IMR-90 (cell line): ENCODE measurements around the gene MRAP. TPM values are rescaled to one million over a fixed set of nuclear protein-coding genes. Genes with fewer than 3 reads are reported as not detected.

ENCODE experiments used
- ATAC-seq: fragments of 200-7000 bp; cut with Tn5 transposase; 2 replicates; pipeline ENCODE4 v1.9.1; 2020; ENCODE audit warnings: low read depth, mild to moderate bottlenecking, moderate library complexity
- BruUV-seq: library from RNA; stranded (reverse); fragments of 400-500 nt; replicated peaks from 2 replicates; lab custom pipeline; 2021; lab: Mats Ljungman, UMichigan
- CTCF ChIA-PET: fragments of 300-600 bp; formaldehyde crosslinking; extraction: SDS; loops from one replicate; lab custom pipeline; 2021; ENCODE audit warnings: antibody characterized with exemption; lab: Yijun Ruan, JAX
- POLR2A ChIA-PET: fragments of 300-600 bp; sonication (Branson Sonifier 250); formaldehyde crosslinking; loops from one replicate; lab custom pipeline; 2022; ENCODE audit warnings: antibody characterized with exemption; ENCODE audit not compliant: unreplicated experiment; lab: Charles Lee
- DNase-seq: peaks from one replicate; pipeline ENCODE4 v3.0.0; 2013
- H2AFZ ChIP-seq: replicated peaks from 2 replicates; pipeline ENCODE3; 2013; ENCODE audit warnings: low read length, mild to moderate bottlenecking; ENCODE audit not compliant: poor library complexity
- H2AK5ac ChIP-seq: 2 replicates; pipeline ENCODE4 v1.6.1; 2013; ENCODE audit warnings: low read depth, low read length, inconsistent platforms
- H2AK9ac ChIP-seq: replicated peaks from 2 replicates; pipeline ENCODE3; 2013; ENCODE audit warnings: mild to moderate bottlenecking, low read depth, low read length, moderate library complexity; ENCODE audit not compliant: poor library complexity
- H2BK120ac ChIP-seq: 2 replicates; pipeline ENCODE4 v1.6.1; 2013; ENCODE audit warnings: low read depth, low read length, inconsistent platforms
- H2BK15ac ChIP-seq: 3 replicates; pipeline ENCODE4 v1.6.1; 2013; ENCODE audit warnings: low read depth, low read length, inconsistent platforms
- H2BK20ac ChIP-seq: 2 replicates; pipeline ENCODE4 v1.6.1; 2013; ENCODE audit warnings: low read depth, mild to moderate bottlenecking, inconsistent platforms, low read length, moderate library complexity
- H2BK5ac ChIP-seq: 2 replicates; pipeline ENCODE4 v1.6.1; 2013; ENCODE audit warnings: mild to moderate bottlenecking, low read depth, low read length, inconsistent platforms; ENCODE audit not compliant: poor library complexity, severe bottlenecking
- H3K14ac ChIP-seq: replicated peaks from 2 replicates; pipeline ENCODE4 v1.6.1; 2013; ENCODE audit warnings: low read depth, low read length, inconsistent platforms
- H3K18ac ChIP-seq: 2 replicates; pipeline ENCODE4 v1.6.1; 2013; ENCODE audit warnings: low read depth, low read length, control low read depth
- H3K23ac ChIP-seq: 2 replicates; pipeline ENCODE4 v1.6.1; 2013; ENCODE audit warnings: low read depth, low read length, inconsistent platforms
- H3K27ac ChIP-seq: 2 replicates; pipeline ENCODE4 v1.5.1; 2013; ENCODE audit warnings: mild to moderate bottlenecking, control low read depth, low read length; ENCODE audit not compliant: insufficient read depth
- H3K27me3 ChIP-seq: 2 replicates; pipeline ENCODE4 v1.6.1; 2013; ENCODE audit warnings: low read length; ENCODE audit not compliant: control insufficient read depth, insufficient read depth
- H3K36me3 ChIP-seq: 2 replicates; pipeline ENCODE4 v1.6.1; 2013; ENCODE audit warnings: low read length, mixed read lengths; ENCODE audit not compliant: control insufficient read depth, insufficient read depth
- H3K4ac ChIP-seq: 2 replicates; pipeline ENCODE4 v1.6.1; 2013; ENCODE audit warnings: low read depth, low read length, inconsistent platforms
- H3K4me1 ChIP-seq: 2 replicates; pipeline ENCODE4 v1.6.1; 2013; ENCODE audit warnings: low read length, mixed read lengths; ENCODE audit not compliant: control insufficient read depth, insufficient read depth
- H3K4me2 ChIP-seq: 2 replicates; pipeline ENCODE4 v1.6.1; 2013; ENCODE audit warnings: low read depth, mild to moderate bottlenecking, control low read depth, low read length, moderate library complexity
- H3K4me3 ChIP-seq: 2 replicates; pipeline ENCODE4 v1.5.1; 2013; ENCODE audit warnings: low read depth, mild to moderate bottlenecking, control low read depth, low read length, moderate library complexity; ENCODE audit not compliant: insufficient read depth
- H3K56ac ChIP-seq: 2 replicates; pipeline ENCODE4 v1.6.1; 2013; ENCODE audit warnings: low read length, inconsistent platforms; ENCODE audit not compliant: insufficient read depth; ENCODE audit errors: extremely low read depth
- H3K79me1 ChIP-seq, 2 experiments: 2 replicates each; pipeline ENCODE4 v1.6.1; 2013; ENCODE audit warnings: low read length in 2 of 2, inconsistent platforms in 1 of 2, low read depth in 1 of 2
- H3K9ac ChIP-seq: 2 replicates; pipeline ENCODE4 v1.6.1; 2013; ENCODE audit warnings: low read depth, low read length, control low read depth
- H3K9me1 ChIP-seq: 2 replicates; pipeline ENCODE4 v1.6.1; 2013; ENCODE audit warnings: low read length, inconsistent platforms; ENCODE audit not compliant: insufficient read depth
- H3K9me3 ChIP-seq: 2 replicates; pipeline ENCODE4 v1.6.1; 2013; ENCODE audit warnings: low read length; ENCODE audit not compliant: control insufficient read depth, insufficient read depth
- H4K20me1 ChIP-seq: 2 replicates; pipeline ENCODE4 v1.6.1; 2013; ENCODE audit warnings: low read length, inconsistent platforms; ENCODE audit not compliant: insufficient read depth
- H4K5ac ChIP-seq: 2 replicates; pipeline ENCODE4 v1.6.1; 2013; ENCODE audit warnings: mild to moderate bottlenecking, low read depth, low read length, control low read depth
- H4K8ac ChIP-seq, 2 experiments: 2 replicates each; pipeline ENCODE4 v1.6.1; 2013; ENCODE audit warnings: low read depth in 2 of 2, low read length in 2 of 2, control low read depth in 1 of 2, inconsistent platforms in 1 of 2
- H4K91ac ChIP-seq: 2 replicates; pipeline ENCODE4 v1.6.1; 2013; ENCODE audit warnings: low read depth, low read length, inconsistent platforms; ENCODE audit not compliant: insufficient read depth
- CEBPB ChIP-seq: IDR thresholded peaks from 2 replicates; pipeline ENCODE4 v1.6.1; 2012; ENCODE audit warnings: low read depth, low read length, improper control_type of control experiment
- CHD1 ChIP-seq: IDR thresholded peaks from 2 replicates; pipeline ENCODE4 v1.6.1; 2012; ENCODE audit warnings: low read depth, low read length, improper control_type of control experiment
- CTCF ChIP-seq: conservative IDR thresholded peaks from 2 replicates; pipeline ENCODE4 v1.5.1; 2012; ENCODE audit warnings: mild to moderate bottlenecking, low read depth, low read length, improper control_type of control experiment
- FOS ChIP-seq: fragments of 150-350 bp; IDR thresholded peaks from 2 replicates; pipeline ENCODE4 v1.6.1; 2016; ENCODE audit warnings: low read depth, low read length
- MAZ ChIP-seq: IDR thresholded peaks from 2 replicates; pipeline ENCODE4 v1.6.1; 2012; ENCODE audit warnings: low read depth, mild to moderate bottlenecking, low read length, improper control_type of control experiment, moderate library complexity, borderline replicate concordance
- POLR2A ChIP-seq: IDR thresholded peaks from 2 replicates; pipeline ENCODE4 v1.6.1; 2012; ENCODE audit warnings: mild to moderate bottlenecking, low read depth, low read length
- RAD21 ChIP-seq: IDR thresholded peaks from 2 replicates; pipeline ENCODE4 v1.6.1; 2012; ENCODE audit warnings: low read length, improper control_type of control experiment
- RCOR1 ChIP-seq: IDR thresholded peaks from 2 replicates; pipeline ENCODE4 v1.6.1; 2012; ENCODE audit warnings: mild to moderate bottlenecking, low read length, improper control_type of control experiment; ENCODE audit not compliant: insufficient replicate concordance
- RFX5 ChIP-seq: IDR thresholded peaks from 2 replicates; pipeline ENCODE4 v1.8.0; 2012; ENCODE audit warnings: low read depth, mild to moderate bottlenecking, low read length, moderate library complexity
- SMC3 ChIP-seq: fragments of 150-350 bp; IDR thresholded peaks from 2 replicates; pipeline ENCODE4 v1.6.1; 2016; ENCODE audit warnings: low read depth, mild to moderate bottlenecking, antibody characterized with exemption, low read length, moderate library complexity
- WGBS, 2 experiments: methylation state at CpG; one replicate each; pipeline versions ENCODE4 v1.1.5 to v1.1.7; 2013; ENCODE audit warnings: missing lambda C conversion rate in 2 of 2; ENCODE audit not compliant: insufficient read length in 1 of 2; ENCODE audit errors: extremely low coverage in 2 of 2; 5-methylcytosine and 5-hydroxymethylcytosine counted together
- dilution Hi-C: fragments of 300-500 bp; cut with HindIII; formaldehyde crosslinking; loops from one replicate; pipeline ENCODE4 v1.14.3; 2018; ENCODE audit warnings: low sequenced_read_pairs; ENCODE audit not compliant: unreplicated experiment
- in situ Hi-C: fragments of 300-500 bp; cut with MboI; formaldehyde crosslinking; loops from 3 replicates; pipeline ENCODE4 v1.14.3; 2019; ENCODE audit warnings: low sequenced_read_pairs, inconsistent platforms, mixed read lengths
- intact Hi-C: fragments of 100-400 bp; cut with micrococcal nuclease; formaldehyde crosslinking; loops from 2 replicates; pipeline ENCODE4 v1.10.0; 2022
- polyA plus RNA-seq, 3 experiments: library from polyadenylated mRNA; depleted of rRNA; stranded (reverse); fragments of >200 nt; gene quantifications; 2 replicates each; pipeline ENCODE4 v1.2.3, GENCODE V29; 2012; ENCODE audit warnings: low replicate concordance in 1 of 3
- total RNA-seq: library from RNA; depleted of rRNA; stranded (reverse); fragments of >200 nt; gene quantifications from 2 replicates; pipeline ENCODE4 v1.2.3, GENCODE V29; 2012
- TF ChIP-seq, protein P1 (sequence below): fragments of 150-350 bp; IDR thresholded peaks from 2 replicates; pipeline ENCODE4 v1.6.1; 2017; ENCODE audit warnings: mild to moderate bottlenecking, antibody characterized with exemption, low read length, low read depth
- TF ChIP-seq, protein P2 (sequence below): fragments of 150-350 bp; IDR thresholded peaks from 2 replicates; pipeline ENCODE4 v1.6.1; 2016; ENCODE audit warnings: low read depth, mild to moderate bottlenecking, low read length, moderate library complexity, borderline replicate concordance

MRAP gene
- total and polyA plus RNA-seq, 2 of the 4 experiments (the other 2 are of a cell fraction), result not detected

DNA sequence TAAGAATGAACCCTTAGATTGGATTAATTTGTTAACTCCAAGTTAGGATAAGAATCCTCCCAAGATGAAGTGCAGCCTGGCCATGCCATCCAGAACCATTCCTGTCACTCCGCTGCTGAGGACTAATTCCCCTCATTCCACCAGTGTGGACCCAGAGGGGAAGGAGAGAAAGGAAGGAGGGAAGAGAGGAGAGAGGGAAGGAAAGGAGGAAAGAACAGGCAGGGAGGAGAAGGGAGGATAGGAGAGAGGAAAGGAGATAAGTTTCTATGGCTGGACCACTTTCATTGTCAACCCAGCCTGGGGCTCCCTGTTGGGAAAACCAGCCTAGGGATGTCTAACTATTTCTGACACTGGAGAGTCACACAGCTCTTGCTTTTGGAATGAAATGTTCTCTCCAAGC is 4.7 kb downstream of the MRAP start:
- Histone ChIP-seq H3K4me3 (no peak overlapping the region), H3K9ac (no peak overlapping the region), H3K14ac (no peak overlapping the region), H3K9me1 (peaks cover 9% of the 10 kb centered on the region), H2AK5ac (no peak overlapping the region), H3K56ac (no peak overlapping the region), H3K4ac (no peak overlapping the region), H2BK15ac (no peak overlapping the region), H3K36me3 (peaks cover 11% of the 10 kb centered on the region), H2BK5ac (no peak overlapping the region), H3K9me3 (no peaks in the 10 kb centered on the region), H2AK9ac (no peak overlapping the region), H3K4me2 (no peak overlapping the region), H3K4me1 (peaks cover 2% of the 10 kb centered on the region; the same call in 1 of the 2 replicates), H4K8ac (no peak overlapping the region), H3K27ac (no peak overlapping the region), H3K18ac (no peak overlapping the region), H4K5ac (no peak overlapping the region), H3K23ac (no peak overlapping the region), H3K79me1 (0 out of 4 replicates have a peak, but pooled peaks cover 0 to 4% of the 10 kb centered on the region in 2 experiments), H2BK120ac (no peak overlapping the region), H3K27me3 (no peaks in the 10 kb centered on the region), H4K20me1 (no peaks in the 10 kb centered on the region), H4K91ac (no peak overlapping the region), H2AFZ (no peak overlapping the region), H2BK20ac (no peak overlapping the region)
- intact Hi-C loops, result no loop called here
- dilution Hi-C loops, result no loop called here
- ChIA-PET CTCF (no interaction called here), POLR2A (no interaction called here)
- in situ Hi-C loops, result no loop called here
- BruUV-seq, result no TSS peak
- no peak for ATAC-seq
- WGBS, 2 experiments, result no CpG with 5 or more reads among the region's 1 CpG
- no peak for DNase-seq
- TF ChIP-seq SMC3, result no peak
- TF ChIP-seq, protein P1, sequence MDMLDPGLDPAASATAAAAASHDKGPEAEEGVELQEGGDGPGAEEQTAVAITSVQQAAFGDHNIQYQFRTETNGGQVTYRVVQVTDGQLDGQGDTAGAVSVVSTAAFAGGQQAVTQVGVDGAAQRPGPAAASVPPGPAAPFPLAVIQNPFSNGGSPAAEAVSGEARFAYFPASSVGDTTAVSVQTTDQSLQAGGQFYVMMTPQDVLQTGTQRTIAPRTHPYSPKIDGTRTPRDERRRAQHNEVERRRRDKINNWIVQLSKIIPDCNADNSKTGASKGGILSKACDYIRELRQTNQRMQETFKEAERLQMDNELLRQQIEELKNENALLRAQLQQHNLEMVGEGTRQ, result no peak
- no peak for TF ChIP-seq RFX5
- TF ChIP-seq MAZ, result no peak
- no peak for TF ChIP-seq RAD21
- TF ChIP-seq, protein P2, sequence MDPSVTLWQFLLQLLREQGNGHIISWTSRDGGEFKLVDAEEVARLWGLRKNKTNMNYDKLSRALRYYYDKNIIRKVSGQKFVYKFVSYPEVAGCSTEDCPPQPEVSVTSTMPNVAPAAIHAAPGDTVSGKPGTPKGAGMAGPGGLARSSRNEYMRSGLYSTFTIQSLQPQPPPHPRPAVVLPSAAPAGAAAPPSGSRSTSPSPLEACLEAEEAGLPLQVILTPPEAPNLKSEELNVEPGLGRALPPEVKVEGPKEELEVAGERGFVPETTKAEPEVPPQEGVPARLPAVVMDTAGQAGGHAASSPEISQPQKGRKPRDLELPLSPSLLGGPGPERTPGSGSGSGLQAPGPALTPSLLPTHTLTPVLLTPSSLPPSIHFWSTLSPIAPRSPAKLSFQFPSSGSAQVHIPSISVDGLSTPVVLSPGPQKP, result no peak
- no peak for TF ChIP-seq FOS
- TF ChIP-seq POLR2A, result no peak
- TF ChIP-seq RCOR1, result no peak
- TF ChIP-seq CEBPB, result no peak
- no peak for TF ChIP-seq CHD1
- TF ChIP-seq CTCF, result no peak
